Parathyroid adenoma (tissue), 2 donors: ENCODE data around the gene SNCA.

Source experiments
- H2AFZ ChIP-seq: fragments of 300-600 bp; sonication (generic); one replicate; pipeline ENCODE4 v1.7.0; 2017; ENCODE audit warnings: antibody characterized with exemption, mild to moderate bottlenecking
- H3K27ac ChIP-seq: fragments of 300-600 bp; sonication (generic); one replicate; pipeline ENCODE4 v1.7.0; 2017
- H3K27me3 ChIP-seq: fragments of 300-600 bp; sonication (generic); one replicate; pipeline ENCODE4 v1.7.0; 2017; ENCODE audit warnings: low read length; ENCODE audit not compliant: control insufficient read depth, insufficient read depth
- H3K36me3 ChIP-seq: fragments of 300-600 bp; sonication (generic); one replicate; pipeline ENCODE4 v1.7.0; 2017; ENCODE audit warnings: low read length; ENCODE audit not compliant: control insufficient read depth, insufficient read depth
- H3K4me1 ChIP-seq: fragments of 300-600 bp; sonication (generic); one replicate; pipeline ENCODE4 v1.7.0; 2017; ENCODE audit warnings: control low read depth
- H3K4me2 ChIP-seq: fragments of 300-600 bp; sonication (generic); one replicate; pipeline ENCODE4 v1.7.0; 2017; ENCODE audit warnings: low read length
- H3K4me3 ChIP-seq: fragments of 300-600 bp; sonication (generic); one replicate; pipeline ENCODE4 v1.7.0; 2017; ENCODE audit warnings: low read depth, low read length
- H3K79me2 ChIP-seq: fragments of 300-600 bp; sonication (generic); one replicate; pipeline ENCODE4 v1.7.0; 2017; ENCODE audit warnings: control low read depth
- H3K9ac ChIP-seq: fragments of 300-600 bp; sonication (generic); one replicate; pipeline ENCODE4 v1.7.0; 2017; ENCODE audit warnings: mild to moderate bottlenecking
- H3K9me3 ChIP-seq: fragments of 300-600 bp; sonication (generic); one replicate; pipeline ENCODE4 v1.7.0; 2017; ENCODE audit warnings: low read length; ENCODE audit not compliant: control insufficient read depth
- TF ChIP-seq, protein P1 (sequence below): fragments of 300-600 bp; sonication (generic); IDR thresholded peaks from one replicate; pipeline ENCODE4 v1.7.0; 2017; ENCODE audit warnings: antibody characterized with exemption, mild to moderate bottlenecking
- donor health status: primary hyperparathyroidism.

The SNCA gene

DNA sequence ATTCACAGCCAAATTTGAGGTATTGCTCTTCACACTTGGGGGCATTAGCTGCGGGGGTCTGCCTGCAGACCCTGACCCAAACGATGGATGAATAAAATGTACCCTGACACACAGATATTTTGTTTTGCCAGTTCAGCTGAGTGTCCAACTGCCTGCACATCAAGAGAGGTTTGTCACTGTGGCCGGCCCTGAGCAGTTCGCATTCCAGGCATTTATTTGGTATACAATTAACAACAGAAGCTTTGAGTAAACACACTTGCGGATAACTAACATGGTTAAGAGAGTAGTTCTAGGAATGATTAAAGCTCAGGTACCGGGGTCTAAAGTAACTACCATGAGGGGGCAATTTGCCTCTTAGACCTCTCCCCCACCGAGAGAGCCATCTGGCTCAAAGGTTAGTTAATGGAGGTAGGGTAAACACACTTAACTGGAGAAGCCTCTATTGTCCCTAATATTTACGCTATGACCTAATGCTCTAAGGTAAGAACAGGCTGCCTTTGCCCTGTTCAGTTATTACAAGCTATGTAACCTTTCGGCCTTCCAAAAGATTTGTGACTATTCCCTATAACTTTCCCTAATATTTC, 162.0 kb downstream of the SNCA start:
- no peaks in the 10 kb centered on the region for H3K79me2 ChIP-seq
- H2AFZ ChIP-seq: no peak overlapping the region
- no peaks in the 10 kb centered on the region for H3K9me3 ChIP-seq
- H3K4me1 ChIP-seq: no peaks in the 10 kb centered on the region
- H3K27me3 ChIP-seq: no peaks in the 10 kb centered on the region
- H3K4me3 ChIP-seq: no peak overlapping the region
- H3K27ac ChIP-seq: no peak overlapping the region
- H3K36me3 ChIP-seq: no peaks in the 10 kb centered on the region
- H3K9ac ChIP-seq: no peak overlapping the region
- TF ChIP-seq, protein P1, sequence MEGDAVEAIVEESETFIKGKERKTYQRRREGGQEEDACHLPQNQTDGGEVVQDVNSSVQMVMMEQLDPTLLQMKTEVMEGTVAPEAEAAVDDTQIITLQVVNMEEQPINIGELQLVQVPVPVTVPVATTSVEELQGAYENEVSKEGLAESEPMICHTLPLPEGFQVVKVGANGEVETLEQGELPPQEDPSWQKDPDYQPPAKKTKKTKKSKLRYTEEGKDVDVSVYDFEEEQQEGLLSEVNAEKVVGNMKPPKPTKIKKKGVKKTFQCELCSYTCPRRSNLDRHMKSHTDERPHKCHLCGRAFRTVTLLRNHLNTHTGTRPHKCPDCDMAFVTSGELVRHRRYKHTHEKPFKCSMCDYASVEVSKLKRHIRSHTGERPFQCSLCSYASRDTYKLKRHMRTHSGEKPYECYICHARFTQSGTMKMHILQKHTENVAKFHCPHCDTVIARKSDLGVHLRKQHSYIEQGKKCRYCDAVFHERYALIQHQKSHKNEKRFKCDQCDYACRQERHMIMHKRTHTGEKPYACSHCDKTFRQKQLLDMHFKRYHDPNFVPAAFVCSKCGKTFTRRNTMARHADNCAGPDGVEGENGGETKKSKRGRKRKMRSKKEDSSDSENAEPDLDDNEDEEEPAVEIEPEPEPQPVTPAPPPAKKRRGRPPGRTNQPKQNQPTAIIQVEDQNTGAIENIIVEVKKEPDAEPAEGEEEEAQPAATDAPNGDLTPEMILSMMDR: no peak
- H3K4me2 ChIP-seq: no peak overlapping the region
